Measurements from ENCODE around the gene RYR2.

- TF ChIP-seq, protein P1, sequence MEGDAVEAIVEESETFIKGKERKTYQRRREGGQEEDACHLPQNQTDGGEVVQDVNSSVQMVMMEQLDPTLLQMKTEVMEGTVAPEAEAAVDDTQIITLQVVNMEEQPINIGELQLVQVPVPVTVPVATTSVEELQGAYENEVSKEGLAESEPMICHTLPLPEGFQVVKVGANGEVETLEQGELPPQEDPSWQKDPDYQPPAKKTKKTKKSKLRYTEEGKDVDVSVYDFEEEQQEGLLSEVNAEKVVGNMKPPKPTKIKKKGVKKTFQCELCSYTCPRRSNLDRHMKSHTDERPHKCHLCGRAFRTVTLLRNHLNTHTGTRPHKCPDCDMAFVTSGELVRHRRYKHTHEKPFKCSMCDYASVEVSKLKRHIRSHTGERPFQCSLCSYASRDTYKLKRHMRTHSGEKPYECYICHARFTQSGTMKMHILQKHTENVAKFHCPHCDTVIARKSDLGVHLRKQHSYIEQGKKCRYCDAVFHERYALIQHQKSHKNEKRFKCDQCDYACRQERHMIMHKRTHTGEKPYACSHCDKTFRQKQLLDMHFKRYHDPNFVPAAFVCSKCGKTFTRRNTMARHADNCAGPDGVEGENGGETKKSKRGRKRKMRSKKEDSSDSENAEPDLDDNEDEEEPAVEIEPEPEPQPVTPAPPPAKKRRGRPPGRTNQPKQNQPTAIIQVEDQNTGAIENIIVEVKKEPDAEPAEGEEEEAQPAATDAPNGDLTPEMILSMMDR (IDR thresholded peaks at IDR 0.05): no peak
- TF ChIP-seq EZH2 (IDR thresholded peaks at IDR 0.05): no peak
- TF ChIP-seq EZH2phosphoT487 (IDR thresholded peaks at IDR 0.05): no peak
These were observed 44.1 kb upstream of the RYR2 start for GRCh38 chr1:236997882-236998281.
